Uterus (tissue), 2 donors: ENCODE results near the gene SPINK14.

ENCODE experiments used
- CTCF ChIP-seq, 4 experiments: fragments of 200-600 bp in 2 of 4; fragments of 450-650 bp in 2 of 4; sonication (generic) in 2 of 4; IDR thresholded peaks; one replicate each; pipeline ENCODE4 v1.5.1; 2016 to 2019; ENCODE audit warnings: antibody characterized with exemption in 4 of 4, mild to moderate bottlenecking in 2 of 4, moderate library complexity in 1 of 4
- POLR2A ChIP-seq, 2 donors: fragments of 450-650 bp; IDR thresholded peaks; one replicate each; pipeline ENCODE4 v1.6.1; 2016; ENCODE audit warnings: antibody characterized with exemption in 2 of 2, mild to moderate bottlenecking in 1 of 2, moderate library complexity in 1 of 2

DNA sequence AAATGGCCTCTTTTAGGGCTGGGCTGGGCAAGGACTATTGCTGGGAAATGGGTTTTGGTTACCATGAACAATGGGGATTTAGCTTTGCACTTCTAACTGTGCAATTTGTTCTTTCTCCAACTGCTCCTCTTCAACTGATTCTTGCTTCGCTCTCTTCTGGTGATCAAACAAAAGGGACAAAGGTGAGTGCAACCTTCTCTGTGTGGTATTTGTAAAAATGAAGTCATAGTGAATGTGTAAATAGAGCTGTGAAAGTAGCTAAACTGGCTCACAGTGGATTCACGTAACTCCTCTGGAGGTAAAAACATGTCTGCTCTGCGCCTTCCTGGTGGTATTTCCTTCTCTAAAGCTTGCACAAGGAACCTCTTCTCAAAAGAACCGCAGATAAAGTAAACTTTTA lies 20.9 kb upstream of the SPINK14 start:
- TF ChIP-seq CTCF (IDR thresholded peaks at IDR 0.05): no peak
- no peak for TF ChIP-seq POLR2A (IDR thresholded peaks at IDR 0.05)
